ENCODE results near the gene BBS9.

Gene BBS9

DNA sequence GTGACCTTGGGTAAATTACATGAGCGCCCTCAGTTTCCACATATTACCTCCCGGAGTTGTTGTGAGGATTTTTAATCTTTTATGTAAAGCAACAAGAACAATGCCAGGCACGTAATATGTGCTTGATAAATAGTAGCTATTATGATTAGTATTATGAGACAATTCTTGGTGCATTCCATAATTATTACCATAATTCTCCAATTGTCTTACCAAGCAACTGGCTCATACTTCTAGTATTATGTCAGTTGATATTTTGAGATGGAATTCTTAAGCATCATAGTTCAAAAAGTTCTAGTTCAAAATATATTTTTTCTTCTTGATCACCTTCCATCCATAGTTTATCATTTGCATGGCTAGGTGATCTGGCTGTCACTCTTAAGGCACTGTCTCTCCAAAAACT lies 259.0 kb downstream of the BBS9 start:
- no peak for DNase-seq

- DNase-seq: no peak
Measured at GRCh38 chr7:33392148-33392547, 262.8 kb downstream of the BBS9 start.

DNA sequence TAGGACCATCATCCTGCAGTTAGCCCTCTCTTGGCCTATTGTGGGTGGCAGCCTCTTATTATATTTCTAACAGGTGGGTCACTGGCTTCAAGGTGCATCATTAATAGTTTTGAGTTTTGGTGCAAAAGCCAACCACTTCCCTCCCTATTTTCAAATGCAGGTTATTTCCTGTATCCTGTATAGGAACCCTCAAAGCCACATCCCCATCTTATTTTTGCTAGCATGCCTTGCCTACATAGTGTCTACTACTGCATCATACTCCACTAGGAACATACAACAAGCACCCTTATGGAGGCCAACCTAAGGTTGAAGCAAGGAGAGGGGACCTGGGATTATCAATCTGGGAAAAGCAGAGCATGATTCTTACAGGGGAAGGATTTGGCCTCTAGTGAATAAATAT lies 264.4 kb downstream of the BBS9 start:
- DNase-seq: no peak

DNA sequence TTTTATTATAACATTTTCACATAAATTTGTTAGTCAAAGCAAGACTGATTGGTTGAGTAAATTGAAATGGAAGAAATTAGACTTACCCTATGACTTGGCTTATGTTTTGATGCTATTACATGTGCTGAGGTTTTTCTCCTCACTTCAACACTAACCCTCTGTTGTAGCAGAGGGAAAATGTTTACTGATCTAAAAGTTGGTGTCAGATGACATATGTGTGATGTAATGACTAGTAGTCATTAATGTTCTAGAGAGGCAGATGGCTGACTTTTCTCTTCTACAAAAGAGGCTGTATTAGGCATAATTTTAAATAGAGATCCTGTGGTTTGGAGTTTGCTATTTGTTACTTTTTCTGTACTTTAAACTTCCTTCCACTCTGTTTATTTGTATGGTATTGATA lies 266.0 kb downstream of the BBS9 start:
- no peak for DNase-seq

- no peak for DNase-seq
Measured at GRCh38 chr7:33399528-33400213, 270.3 kb downstream of the BBS9 start.

DNA sequence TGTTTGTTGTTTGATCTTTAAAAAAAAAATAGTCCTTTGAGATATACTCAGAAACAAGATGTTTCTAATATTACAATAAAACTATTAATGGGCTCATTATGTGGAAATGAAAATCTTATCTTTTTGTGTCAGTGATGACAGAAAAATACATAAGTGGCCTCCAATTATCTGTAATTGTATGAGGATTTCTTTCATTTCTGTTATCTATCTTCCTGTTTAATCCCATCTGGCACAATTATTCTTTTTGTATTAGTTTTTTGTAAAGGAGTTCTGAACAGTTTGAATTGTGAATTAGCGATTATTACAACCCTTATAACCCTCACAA lies 270.8 kb downstream of the BBS9 start:
- no peak for DNase-seq

GRCh38 chr7:33410266-33410665 lies 280.9 kb downstream of the BBS9 start:
- no peak for DNase-seq

DNA sequence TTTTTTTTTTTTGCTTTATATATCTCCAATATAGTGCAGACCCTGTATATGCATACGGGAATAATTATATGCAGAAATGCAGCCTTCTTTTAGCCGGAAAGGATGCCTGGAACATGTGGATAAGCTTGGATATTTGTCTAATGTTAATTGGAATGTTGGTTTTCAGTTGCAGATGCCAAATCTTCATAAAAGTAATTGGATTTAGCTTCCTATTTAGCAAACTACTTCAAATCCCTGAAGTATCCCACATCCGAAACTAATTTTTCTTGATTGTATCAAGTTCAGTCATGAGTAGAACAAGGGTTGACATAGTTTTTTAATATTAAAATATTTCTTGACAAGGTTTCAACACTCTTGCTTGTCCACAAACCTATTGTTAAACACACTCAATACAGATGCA lies 281.7 kb downstream of the BBS9 start:
- DNase-seq: no peak

GRCh38 chr7:33412331-33412730 lies 283.0 kb downstream of the BBS9 start:
- no peak for DNase-seq

GRCh38 chr7:33418251-33418701 lies 288.9 kb downstream of the BBS9 start:
- no peak for DNase-seq

DNA sequence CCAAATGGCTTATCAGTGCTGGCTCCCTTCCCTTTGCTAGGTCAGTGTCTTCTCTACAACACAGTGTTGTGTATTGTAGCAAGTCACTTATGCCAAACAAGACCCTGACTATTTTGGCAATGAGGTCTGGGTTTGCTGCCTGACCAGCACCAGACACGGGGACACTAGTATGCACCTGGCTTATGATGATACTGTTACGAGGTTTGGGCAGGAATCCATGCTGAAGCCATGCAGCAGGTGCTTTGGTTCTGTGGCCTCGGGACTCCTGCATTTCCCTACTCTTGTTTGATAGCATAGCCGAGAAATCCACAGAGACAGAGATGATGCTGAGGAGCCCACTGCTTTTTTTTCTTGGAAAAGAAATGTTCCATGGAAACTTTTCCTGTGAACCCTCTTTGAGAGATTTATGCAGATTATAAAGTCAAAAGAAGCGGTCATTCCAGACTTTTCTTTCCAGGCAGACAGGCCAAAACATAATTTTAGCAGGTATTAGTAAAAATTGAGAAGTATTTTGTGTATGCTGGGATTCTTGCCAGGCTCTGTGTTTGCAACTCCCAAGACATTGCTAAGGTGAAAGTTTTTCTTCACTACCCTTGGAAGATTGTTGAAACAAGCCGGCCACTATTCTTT lies 291.1 kb downstream of the BBS9 start:
- no peak for DNase-seq

DNA sequence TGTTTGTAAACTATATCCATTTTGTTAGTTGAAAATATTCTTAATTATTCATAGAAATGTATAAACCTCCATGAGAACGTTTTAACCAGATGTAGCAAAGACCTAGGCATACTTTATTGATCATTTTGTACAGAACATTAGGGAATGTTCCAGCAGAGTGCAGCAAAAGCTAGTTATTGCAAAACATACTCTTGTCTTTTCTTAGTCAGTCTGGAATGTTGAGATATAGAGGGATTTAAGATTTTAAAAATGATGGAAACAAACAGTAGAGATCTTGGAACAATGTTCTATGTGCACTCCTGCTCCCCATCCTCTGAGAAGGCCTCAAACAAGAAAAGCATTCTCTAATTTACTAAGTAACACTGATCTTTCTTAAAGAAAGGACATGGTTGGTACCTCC lies 292.1 kb downstream of the BBS9 start:
- no peak for DNase-seq

GRCh38 chr7:33422141-33422540 lies 292.8 kb downstream of the BBS9 start:
- DNase-seq: no peak

DNA sequence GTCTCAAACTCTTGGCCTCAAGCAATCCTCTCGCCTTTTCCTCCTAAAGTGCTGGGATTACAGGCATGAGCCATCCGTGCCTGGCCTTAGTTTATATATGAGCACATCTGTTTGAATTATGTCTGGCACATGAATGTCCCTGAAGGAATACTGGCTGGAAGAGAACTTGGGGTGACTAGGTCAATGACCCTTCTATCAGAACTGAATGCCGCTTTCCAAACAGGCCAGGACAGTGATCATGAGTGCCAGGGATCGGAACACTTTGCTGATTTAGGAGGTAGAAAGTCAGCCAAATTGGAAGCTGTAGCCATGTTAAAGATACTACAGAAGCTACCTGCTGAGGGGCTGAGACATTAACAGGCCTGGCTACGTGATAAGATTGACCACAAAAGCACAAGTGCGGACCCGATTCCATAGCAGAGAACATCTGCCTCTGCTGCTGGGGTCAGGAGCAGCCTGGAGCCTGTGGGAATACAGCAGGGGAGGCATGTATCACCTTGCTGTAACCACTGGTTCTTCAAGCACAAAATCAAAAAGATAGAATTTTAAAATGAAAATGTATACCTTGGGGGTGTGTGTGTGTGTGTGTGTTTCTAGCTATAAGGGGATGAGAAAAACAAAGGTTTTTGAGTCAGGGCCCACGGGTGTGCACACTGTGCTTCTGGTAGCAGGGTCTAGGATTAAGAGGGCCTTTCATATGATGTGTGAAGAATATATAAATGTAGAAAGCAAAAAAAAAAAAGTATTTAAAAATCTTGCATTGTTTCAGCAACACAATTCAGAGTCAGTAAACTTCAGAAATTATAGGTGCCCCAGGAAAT lies 293.7 kb downstream of the BBS9 start:
- DNase-seq: no peak

GRCh38 chr7:33423646-33424020 lies 294.3 kb downstream of the BBS9 start:
- DNase-seq: no peak

DNA sequence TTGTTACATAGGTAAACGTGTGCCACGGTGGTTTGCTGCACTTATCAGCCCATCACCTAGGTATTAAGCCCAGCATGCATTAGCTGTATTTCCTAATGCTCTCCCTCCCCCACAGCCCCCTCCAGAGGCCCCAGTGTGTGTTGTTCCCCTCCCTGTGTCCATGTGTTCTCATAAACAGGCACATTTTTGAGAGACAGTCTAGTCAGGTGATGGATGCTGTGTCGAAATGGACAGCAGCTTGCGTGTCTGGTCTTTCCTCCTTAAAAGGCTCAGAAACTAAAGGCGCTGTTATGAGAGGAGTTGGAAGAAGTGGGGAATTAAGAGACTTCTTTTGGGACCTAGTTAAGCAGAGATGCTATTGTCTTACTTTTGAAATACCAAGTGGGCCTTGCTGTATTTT lies 296.0 kb downstream of the BBS9 start:
- DNase-seq: no peak

DNA sequence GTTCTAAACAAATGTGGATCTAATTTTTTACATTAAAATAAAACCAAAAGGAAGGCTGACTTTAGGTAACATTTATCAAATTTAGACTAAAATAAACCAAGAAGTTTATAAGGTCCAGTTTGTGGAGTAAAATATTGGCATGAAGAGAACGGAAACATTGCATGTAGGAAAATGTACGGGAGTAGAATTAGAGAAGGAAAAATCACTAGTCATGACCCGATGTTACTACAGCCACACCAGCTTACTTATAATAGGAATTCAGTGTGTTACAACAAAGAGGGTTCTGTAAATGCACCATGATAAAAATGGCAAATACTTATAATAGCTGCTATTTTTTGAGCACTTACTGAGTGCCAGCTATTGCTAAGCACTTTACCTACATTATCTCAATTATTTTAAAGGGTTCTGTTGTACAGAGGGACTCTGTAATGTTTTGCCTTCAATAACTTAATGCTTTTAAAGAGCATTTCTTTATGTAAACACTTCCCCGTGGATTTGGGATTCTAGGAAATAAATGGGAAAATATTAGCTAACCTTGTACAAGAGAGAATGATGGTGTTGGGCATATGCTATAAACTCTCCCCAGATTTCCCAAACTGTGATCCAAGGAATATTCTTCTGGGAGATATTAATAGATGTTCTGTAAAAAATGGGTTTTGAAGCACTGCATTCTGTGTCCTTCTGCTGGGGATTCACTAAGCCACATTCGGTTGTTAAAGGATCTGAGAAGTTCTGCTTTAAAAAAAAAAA lies 296.7 kb downstream of the BBS9 start:
- no peak for DNase-seq

- no peak for DNase-seq
Measured at GRCh38 chr7:33428415-33428814, 299.1 kb downstream of the BBS9 start.

- DNase-seq: no peak
Measured at GRCh38 chr7:33431543-33431942, 302.2 kb downstream of the BBS9 start.

DNA sequence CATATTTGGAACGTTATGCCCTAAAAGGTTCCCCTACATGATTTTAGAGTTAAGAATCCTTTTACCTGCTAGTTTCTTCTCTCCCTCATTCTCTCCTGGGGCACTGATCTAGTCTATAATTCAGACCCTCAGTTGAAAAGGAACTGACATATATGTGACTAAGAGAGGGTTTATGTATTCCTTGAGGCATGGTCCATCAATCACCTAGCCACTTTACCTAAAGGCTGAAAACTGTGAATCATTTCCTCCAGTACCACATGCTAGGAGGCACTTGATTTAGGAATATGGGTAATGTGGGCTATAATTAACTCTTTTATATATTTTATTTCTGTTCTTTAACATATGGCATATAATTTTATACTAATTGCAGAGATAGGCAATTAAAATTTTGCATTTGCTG lies 303.5 kb downstream of the BBS9 start:
- DNase-seq: no peak

GRCh38 chr7:33433357-33433756 lies 304.0 kb downstream of the BBS9 start:
- DNase-seq: no peak

DNA sequence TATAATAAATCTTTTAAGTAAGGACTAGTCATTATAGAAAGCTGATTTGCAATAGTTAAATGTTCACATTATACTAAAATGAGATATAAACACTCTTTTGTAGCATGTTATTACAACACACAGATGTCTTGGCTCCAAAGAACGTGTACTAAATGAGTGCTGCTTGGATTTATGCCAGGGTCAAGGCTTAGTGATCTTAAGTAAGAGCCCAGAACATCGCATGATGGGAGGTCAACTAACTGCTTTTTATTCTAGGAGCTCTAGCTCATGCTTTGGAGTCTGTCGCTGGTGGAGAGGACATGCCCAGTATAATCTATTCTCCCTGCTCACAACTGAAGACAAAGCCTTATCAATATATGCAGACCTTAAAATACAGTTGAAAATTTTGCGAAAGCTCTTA lies 315.1 kb downstream of the BBS9 start:
- DNase-seq: no peak

- no peak for DNase-seq
Measured at GRCh38 chr7:33446551-33446950, 317.2 kb downstream of the BBS9 start.

- DNase-seq: no peak
Measured at GRCh38 chr7:33448035-33448434, 318.7 kb downstream of the BBS9 start.
